HEK293 (cell line): ENCODE results near the gene CTBP2.

Experiments used
- SETDB1 ChIP-seq: IDR thresholded peaks from one replicate; pipeline ENCODE4 v1.6.1; 2017; ENCODE audit warnings: mild to moderate bottlenecking, low read length, moderate library complexity, mixed read lengths; ENCODE audit not compliant: insufficient read length
- YY2 ChIP-seq: fragments of 450-650 bp; formaldehyde crosslinking; IDR thresholded peaks from 2 replicates; pipeline ENCODE4 v1.5.1; 2016; ENCODE audit warnings: missing biosample characterization, missing genetic modification characterization
- TF ChIP-seq, protein P1 (sequence below): fragments of 450-650 bp; formaldehyde crosslinking; IDR thresholded peaks from 2 replicates; pipeline ENCODE4 v1.5.1; 2016; ENCODE audit warnings: missing biosample characterization, missing genetic modification characterization

GRCh38 chr10:125095776-125096175 is 64.6 kb downstream of the CTBP2 start:
- no peak for TF ChIP-seq SETDB1
- TF ChIP-seq, protein P1, sequence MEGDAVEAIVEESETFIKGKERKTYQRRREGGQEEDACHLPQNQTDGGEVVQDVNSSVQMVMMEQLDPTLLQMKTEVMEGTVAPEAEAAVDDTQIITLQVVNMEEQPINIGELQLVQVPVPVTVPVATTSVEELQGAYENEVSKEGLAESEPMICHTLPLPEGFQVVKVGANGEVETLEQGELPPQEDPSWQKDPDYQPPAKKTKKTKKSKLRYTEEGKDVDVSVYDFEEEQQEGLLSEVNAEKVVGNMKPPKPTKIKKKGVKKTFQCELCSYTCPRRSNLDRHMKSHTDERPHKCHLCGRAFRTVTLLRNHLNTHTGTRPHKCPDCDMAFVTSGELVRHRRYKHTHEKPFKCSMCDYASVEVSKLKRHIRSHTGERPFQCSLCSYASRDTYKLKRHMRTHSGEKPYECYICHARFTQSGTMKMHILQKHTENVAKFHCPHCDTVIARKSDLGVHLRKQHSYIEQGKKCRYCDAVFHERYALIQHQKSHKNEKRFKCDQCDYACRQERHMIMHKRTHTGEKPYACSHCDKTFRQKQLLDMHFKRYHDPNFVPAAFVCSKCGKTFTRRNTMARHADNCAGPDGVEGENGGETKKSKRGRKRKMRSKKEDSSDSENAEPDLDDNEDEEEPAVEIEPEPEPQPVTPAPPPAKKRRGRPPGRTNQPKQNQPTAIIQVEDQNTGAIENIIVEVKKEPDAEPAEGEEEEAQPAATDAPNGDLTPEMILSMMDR (tag by site-specific recombination): no peak
- TF ChIP-seq YY2: no peak
